K562 (cell line): Measurements from ENCODE around the gene TLE6. TPM values are rescaled to one million over a fixed set of nuclear protein-coding genes. Genes with fewer than 3 reads are reported as not detected.
A peak's percentile ranks its signal among the peaks of the same experiment; 100 is the strongest.

Experiments used
- BMI1 ChIP-seq: fragments of 150-350 bp; IDR thresholded peaks from 2 replicates; pipeline ENCODE4 v1.6.1; 2014; ENCODE audit warnings: low read length
- CREB1 ChIP-seq, 2 experiments: sonication (generic) in 1 of 2; formaldehyde crosslinking in 1 of 2; IDR thresholded peaks; 2 replicates each; pipeline versions ENCODE4 v1.6.1 to v1.8.0; 2012 to 2022; ENCODE audit warnings: inconsistent platforms in 1 of 2, mild to moderate bottlenecking in 1 of 2, missing genetic modification reagents in 1 of 2, moderate library complexity in 1 of 2
- CSDE1 ChIP-seq, 2 experiments: fragments of 450-650 bp; IDR thresholded peaks; 2 replicates each; pipeline ENCODE4 v1.6.1; 2016; ENCODE audit warnings: mild to moderate bottlenecking in 1 of 2
- ELF2 ChIP-seq: fragments of 250-450 bp; sonication (Bioruptor Pico); IDR thresholded peaks from 2 replicates; pipeline ENCODE4 v1.5.0; 2021; ENCODE audit warnings: mild to moderate bottlenecking
- EP400 ChIP-seq: fragments of 450-650 bp; IDR thresholded peaks from 2 replicates; pipeline ENCODE4 v1.6.1; 2017; ENCODE audit warnings: antibody characterized with exemption, mild to moderate bottlenecking, moderate library complexity
- GABPB1 ChIP-seq: sonication (generic); formaldehyde crosslinking; IDR thresholded peaks from 2 replicates; pipeline ENCODE4 v1.8.0; 2022; ENCODE audit warnings: mild to moderate bottlenecking, missing genetic modification reagents
- HEY1 ChIP-seq: fragments of 250-450 bp; sonication (Bioruptor Pico); IDR thresholded peaks from 2 replicates; pipeline ENCODE4 v1.5.0; 2020; ENCODE audit warnings: mild to moderate bottlenecking, moderate library complexity, borderline replicate concordance
- KDM1A ChIP-seq, 2 experiments: fragments of 450-650 bp; IDR thresholded peaks; 2 replicates each; pipeline ENCODE4 v1.6.1; 2016; ENCODE audit warnings: mild to moderate bottlenecking in 2 of 2
- MCM3 ChIP-seq: fragments of 450-650 bp; IDR thresholded peaks from 2 replicates; pipeline ENCODE4 v1.6.1; 2016
- NR3C1 ChIP-seq: sonication (generic); formaldehyde crosslinking; IDR thresholded peaks from 2 replicates; pipeline ENCODE4 v1.8.1; 2022; ENCODE audit warnings: missing genetic modification reagents
- NR4A1 ChIP-seq, 2 experiments: fragments of 250-450 bp in 1 of 2; fragments of 450-650 bp in 1 of 2; sonication (Bioruptor Pico) in 1 of 2; IDR thresholded peaks; 2 replicates each; pipeline versions ENCODE4 v1.4.0 to v1.6.1; 2016 to 2020; ENCODE audit warnings: mild to moderate bottlenecking in 2 of 2, missing compliant biosample characterization in 1 of 2, missing genetic modification characterization in 1 of 2, moderate library complexity in 1 of 2
- SIN3B ChIP-seq: fragments of 450-650 bp; IDR thresholded peaks from 2 replicates; pipeline ENCODE4 v1.6.1; 2017; ENCODE audit warnings: low read depth, mild to moderate bottlenecking, moderate library complexity
- ZC3H8 ChIP-seq: fragments of 450-650 bp; IDR thresholded peaks from 2 replicates; pipeline ENCODE4 v1.6.1; 2017
- ZFP1 ChIP-seq: fragments of 450-650 bp; formaldehyde crosslinking; IDR thresholded peaks from 2 replicates; pipeline ENCODE4 v1.4.0; 2020; ENCODE audit warnings: mild to moderate bottlenecking, mixed read lengths
- ZFPM2 ChIP-seq: fragments of 250-450 bp; sonication (Bioruptor Pico); IDR thresholded peaks from 2 replicates; pipeline ENCODE4 v1.5.1; 2022; ENCODE audit warnings: mild to moderate bottlenecking
- ZNF263 ChIP-seq: sonication (generic); formaldehyde crosslinking; IDR thresholded peaks from 2 replicates; pipeline ENCODE4 v1.8.0; 2022; ENCODE audit warnings: mild to moderate bottlenecking, missing genetic modification reagents, borderline replicate concordance
- ZNF589 ChIP-seq: fragments of 200-800 bp; sonication (Bioruptor generic); IDR thresholded peaks from 2 replicates; pipeline ENCODE4 v1.6.1; 2016; ENCODE audit warnings: low read depth, missing genetic modification characterization, missing compliant biosample characterization
- ZNF766 ChIP-seq: fragments of 200-800 bp; sonication (Bioruptor generic); conservative IDR thresholded peaks from 2 replicates; pipeline ENCODE4 v1.6.1; 2016; ENCODE audit warnings: missing genetic modification characterization, missing compliant biosample characterization
- polyA plus RNA-seq, 8 experiments: library from polyadenylated mRNA; depleted of rRNA in 4 of 8; stranded (reverse) in 5 of 8; unstranded in 3 of 8; fragments of >200 nt; fragmentation: Nextera tagmentation in 2 of 8; fragmentation: Illumina TruSeq in 1 of 8; extraction: Ambion mirVana in 2 of 8; extraction: Trizol in 1 of 8; gene quantifications; 2 replicates each; pipeline versions ENCODE4 v1.2.1 to v1.2.3, GENCODE V29; 2011 to 2014; ENCODE audit warnings: inconsistent platforms in 1 of 8, missing spikeins in 1 of 8
- total RNA-seq, 7 experiments: library from RNA; depleted of rRNA in 6 of 7; stranded (reverse); fragments of >200 nt in 6 of 7; fragmentation: Illumina TruSeq in 2 of 7; extraction: Trizol in 2 of 7; gene quantifications; 2 replicates each; pipeline versions ENCODE4 v1.2.1 to v1.2.3, GENCODE V29; 2011 to 2021; ENCODE audit warnings: low replicate concordance in 1 of 7
- TF ChIP-seq, protein P1 (sequence below): sonication (generic); formaldehyde crosslinking; IDR thresholded peaks from 2 replicates; pipeline ENCODE4 v1.8.1; 2022; ENCODE audit warnings: missing genetic modification reagents
- TF ChIP-seq, protein P2 (sequence below), 2 experiments: fragments of 250-450 bp in 1 of 2; fragments of 450-650 bp in 1 of 2; sonication (Bioruptor Pico) in 1 of 2; IDR thresholded peaks; 2 replicates each; pipeline versions ENCODE4 v1.6.1 to v1.8.0; 2016 to 2021; ENCODE audit warnings: mild to moderate bottlenecking in 2 of 2, moderate library complexity in 2 of 2, missing compliant biosample characterization in 1 of 2, missing genetic modification characterization in 1 of 2
- TF ChIP-seq, protein P3 (sequence below): fragments of 250-450 bp; sonication (Bioruptor Pico); IDR thresholded peaks from 2 replicates; pipeline ENCODE4 v1.8.0; 2022; ENCODE audit warnings: moderate library complexity, mild to moderate bottlenecking, inconsistent platforms

The TLE6 gene
- total and polyA plus RNA-seq, 9 of the 15 experiments (the other 6 are each of a cell fraction or from before 2014, with no cell fraction given) = 1.1 to 6.1 (median 2.5) TPM

DNA sequence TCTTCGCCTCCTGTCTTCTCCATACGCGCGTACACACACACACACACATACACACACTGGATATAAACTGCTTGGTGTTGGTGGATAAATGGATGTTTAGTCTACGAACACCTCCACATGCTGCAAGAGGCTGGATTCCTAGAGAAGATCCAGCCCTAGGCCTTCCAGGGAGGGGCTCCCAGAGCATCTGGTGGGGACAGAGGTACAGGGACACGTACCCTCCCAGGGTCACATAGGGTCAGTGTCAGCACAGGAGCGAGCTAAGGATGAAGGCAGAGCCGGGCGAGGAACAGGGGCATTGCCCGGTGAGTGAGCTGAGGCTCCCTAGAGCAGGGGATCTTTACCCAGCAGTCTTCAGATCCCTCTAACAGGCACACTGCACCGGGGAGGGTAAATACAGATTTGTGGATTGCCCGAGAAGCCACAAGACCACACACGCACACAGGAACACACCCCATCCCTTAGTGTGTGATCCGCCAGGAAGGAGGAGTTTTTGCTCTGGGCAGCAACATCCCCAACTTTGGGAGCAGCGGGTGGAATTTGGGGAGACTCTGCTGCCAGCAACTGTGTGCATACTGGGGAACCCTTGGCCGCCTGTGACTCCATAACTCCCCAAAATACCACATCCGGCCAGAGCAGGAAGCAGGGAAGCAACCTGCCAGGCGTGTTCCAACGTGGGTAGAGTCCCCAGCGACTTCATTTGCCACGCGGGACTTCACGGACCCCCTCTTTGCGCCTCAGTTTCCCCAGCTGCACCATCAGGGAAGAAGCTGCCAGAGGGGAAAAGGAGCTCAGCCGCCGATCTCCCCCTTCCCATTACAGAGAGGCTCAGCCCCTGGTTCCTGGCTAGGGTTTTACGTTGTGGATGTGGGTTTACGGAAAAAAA, 57.5 kb downstream of the TLE6 start (continued):
- TF ChIP-seq CREB1 (IDR thresholded peaks at IDR 0.05) = no peak
- no peak for TF ChIP-seq CREB1 (CRISPR knock-in tag; IDR thresholded peaks at IDR 0.05)
- no peak for TF ChIP-seq EP400
- TF ChIP-seq ZC3H8 = no peak
- no peak for TF ChIP-seq ZFPM2 (CRISPR knock-in tag)
- TF ChIP-seq NR3C1 (CRISPR knock-in tag) = no peak
- TF ChIP-seq ZNF589 (CRISPR knock-in tag) = no peak
- TF ChIP-seq HEY1 = no peak
- TF ChIP-seq BMI1 = no peak
- no peak for TF ChIP-seq ELF2 (CRISPR knock-in tag)
- TF ChIP-seq ZNF766 = no peak
- 0 out of 2 replicates have a peak, but pooled peaks have one; percentile 27 for TF ChIP-seq SIN3B
- no peak; a peak in 1 of 4 replicates for TF ChIP-seq CSDE1 (IDR thresholded peaks at IDR 0.05)
- no peak for TF ChIP-seq MCM3
- TF ChIP-seq NR4A1 (CRISPR knock-in tag; IDR thresholded peaks at IDR 0.05) = no peak
- TF ChIP-seq NR4A1 (tag; IDR thresholded peaks at IDR 0.05) = 0 out of 2 replicates have a peak, but pooled peaks have one; percentile 20
- no peak for TF ChIP-seq ZFP1
- peak; percentile 65 for TF ChIP-seq GABPB1 (CRISPR knock-in tag)
- TF ChIP-seq, protein P1, sequence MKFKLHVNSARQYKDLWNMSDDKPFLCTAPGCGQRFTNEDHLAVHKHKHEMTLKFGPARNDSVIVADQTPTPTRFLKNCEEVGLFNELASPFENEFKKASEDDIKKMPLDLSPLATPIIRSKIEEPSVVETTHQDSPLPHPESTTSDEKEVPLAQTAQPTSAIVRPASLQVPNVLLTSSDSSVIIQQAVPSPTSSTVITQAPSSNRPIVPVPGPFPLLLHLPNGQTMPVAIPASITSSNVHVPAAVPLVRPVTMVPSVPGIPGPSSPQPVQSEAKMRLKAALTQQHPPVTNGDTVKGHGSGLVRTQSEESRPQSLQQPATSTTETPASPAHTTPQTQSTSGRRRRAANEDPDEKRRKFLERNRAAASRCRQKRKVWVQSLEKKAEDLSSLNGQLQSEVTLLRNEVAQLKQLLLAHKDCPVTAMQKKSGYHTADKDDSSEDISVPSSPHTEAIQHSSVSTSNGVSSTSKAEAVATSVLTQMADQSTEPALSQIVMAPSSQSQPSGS = no peak
- TF ChIP-seq, protein P2, sequence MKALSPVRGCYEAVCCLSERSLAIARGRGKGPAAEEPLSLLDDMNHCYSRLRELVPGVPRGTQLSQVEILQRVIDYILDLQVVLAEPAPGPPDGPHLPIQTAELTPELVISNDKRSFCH (CRISPR knock-in tag; IDR thresholded peaks at IDR 0.05) = no peak
- TF ChIP-seq, protein P2 (tag; IDR thresholded peaks at IDR 0.05) = peak; percentile 55; the same call in 1 of the 2 replicates
- TF ChIP-seq, protein P3, sequence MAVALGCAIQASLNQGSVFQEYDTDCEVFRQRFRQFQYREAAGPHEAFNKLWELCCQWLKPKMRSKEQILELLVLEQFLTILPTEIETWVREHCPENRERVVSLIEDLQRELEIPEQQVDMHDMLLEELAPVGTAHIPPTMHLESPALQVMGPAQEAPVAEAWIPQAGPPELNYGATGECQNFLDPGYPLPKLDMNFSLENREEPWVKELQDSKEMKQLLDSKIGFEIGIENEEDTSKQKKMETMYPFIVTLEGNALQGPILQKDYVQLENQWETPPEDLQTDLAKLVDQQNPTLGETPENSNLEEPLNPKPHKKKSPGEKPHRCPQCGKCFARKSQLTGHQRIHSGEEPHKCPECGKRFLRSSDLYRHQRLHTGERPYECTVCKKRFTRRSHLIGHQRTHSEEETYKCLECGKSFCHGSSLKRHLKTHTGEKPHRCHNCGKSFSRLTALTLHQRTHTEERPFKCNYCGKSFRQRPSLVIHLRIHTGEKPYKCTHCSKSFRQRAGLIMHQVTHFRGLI (CRISPR knock-in tag) = no peak
- peak in 1 of 2 experiments; percentile 31; a peak in 1 of 4 replicates for TF ChIP-seq KDM1A (IDR thresholded peaks at IDR 0.05)
- TF ChIP-seq ZNF263 (CRISPR knock-in tag) = no peak
